Activated CD4-positive, CD25-positive, alpha-beta regulatory T cell (primary cell): ENCODE results near the gene MBLAC1.

Experiments used
- DNase-seq, 4 experiments: peaks; one replicate each; lab custom pipeline; 2025; lab: John Stamatoyannopoulos, UW

Gene MBLAC1

DNA sequence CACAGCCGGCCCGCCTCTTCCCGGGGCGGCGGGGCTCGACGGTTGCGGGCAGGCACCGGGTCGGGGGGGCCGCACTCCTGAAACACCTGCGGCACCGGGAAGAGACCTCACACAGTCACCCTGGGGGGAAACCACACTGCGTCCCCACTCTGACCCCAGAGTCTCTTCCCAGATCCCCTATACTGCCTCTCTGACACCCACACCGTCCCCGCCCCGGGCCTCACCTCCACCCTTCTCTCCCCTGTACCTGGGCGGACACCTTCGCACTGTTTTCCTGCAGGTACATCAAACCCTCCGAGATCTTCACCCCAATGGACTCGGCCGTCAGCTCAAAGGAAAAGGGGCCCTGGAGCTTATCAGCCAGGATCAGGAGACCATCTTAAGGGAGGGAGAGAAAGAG lies 45.1 kb downstream of the MBLAC1 start:
- DNase-seq = no peak

DNA sequence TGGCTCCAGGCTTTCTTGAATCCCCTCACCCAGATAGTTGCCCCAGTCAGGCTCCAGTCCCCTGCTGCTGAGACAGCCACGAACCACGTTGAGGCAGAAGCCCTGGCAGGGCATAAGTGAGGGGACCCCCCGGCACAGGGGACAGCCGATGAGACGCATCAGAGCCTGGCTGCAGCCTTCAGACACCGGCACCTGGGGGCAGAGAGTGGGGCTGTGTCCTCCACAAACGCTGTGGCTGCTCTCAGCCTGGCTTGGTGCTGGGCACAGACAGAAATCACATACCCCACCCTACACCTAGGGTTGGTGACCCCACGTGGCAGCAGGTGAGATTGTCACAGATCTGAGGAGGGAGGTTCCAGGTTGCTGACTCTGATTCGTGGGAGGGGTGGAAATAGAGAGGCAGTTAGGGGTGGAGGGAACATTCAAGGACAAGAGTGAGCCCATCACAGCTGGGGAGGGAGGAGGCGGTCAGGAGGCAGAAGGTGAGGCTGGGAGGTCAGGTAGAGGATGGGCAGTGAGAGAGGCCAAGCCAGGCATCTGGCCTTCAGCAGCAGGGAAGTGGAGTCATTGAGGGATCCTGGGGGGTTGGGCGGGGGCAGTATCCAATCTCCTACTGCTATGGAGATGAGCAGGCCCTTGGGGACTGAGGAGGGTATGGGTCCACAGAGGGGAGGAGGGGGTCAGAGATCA lies 47.2 kb downstream of the MBLAC1 start:
- DNase-seq = no peak

DNA sequence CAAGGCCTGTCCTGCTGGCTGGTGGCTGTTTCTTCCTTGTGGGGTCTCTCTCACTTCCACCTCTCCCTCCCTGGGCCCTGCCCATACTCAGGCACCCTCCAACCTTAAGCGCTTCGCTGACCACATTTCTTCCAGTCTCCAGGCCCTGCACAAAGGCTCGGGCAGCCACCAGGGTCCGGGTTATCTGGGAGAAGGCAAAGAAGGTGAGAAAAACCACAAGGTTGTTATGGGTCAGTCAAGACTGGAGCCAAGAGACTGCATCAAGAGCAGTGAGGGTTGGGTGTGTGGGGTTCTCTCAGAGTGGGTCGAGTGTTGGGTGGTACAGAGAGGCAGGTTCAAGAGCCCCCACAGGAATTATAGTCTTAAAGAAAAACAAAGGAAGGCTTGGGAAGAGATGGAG lies 47.8 kb downstream of the MBLAC1 start:
- no peak for DNase-seq

DNA sequence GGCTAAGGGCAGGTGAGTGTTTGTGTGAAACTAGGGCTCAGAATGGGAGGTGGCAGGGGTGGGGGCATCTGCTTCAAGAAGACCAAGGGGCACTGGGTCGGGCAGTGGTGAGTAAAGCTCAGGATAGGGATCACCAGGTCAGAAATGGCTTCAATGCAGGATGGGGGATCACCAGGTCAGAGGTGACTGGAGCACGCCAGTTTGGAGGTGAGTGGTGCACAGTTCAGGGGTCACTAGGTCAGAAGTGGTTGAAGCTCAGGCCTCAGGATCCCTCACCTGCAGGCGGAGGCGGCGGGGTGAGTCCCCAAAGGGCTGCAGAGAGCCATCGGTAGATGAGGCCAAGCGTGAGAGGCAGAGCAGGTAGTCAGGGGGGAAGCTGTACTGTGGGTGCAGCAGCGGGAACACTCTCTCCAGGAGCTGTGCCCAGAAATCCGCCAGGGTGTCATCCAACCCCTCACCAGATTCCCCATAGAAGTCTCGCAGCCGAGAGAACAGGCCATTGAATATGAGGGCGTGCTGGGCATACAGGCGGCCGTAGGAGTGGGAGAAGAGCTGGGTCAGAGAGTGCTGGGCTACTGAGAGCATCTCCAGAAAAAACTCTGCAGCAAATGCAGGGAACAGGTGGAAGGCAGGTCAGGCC lies 48.6 kb downstream of the MBLAC1 start:
- no peak for DNase-seq

DNA sequence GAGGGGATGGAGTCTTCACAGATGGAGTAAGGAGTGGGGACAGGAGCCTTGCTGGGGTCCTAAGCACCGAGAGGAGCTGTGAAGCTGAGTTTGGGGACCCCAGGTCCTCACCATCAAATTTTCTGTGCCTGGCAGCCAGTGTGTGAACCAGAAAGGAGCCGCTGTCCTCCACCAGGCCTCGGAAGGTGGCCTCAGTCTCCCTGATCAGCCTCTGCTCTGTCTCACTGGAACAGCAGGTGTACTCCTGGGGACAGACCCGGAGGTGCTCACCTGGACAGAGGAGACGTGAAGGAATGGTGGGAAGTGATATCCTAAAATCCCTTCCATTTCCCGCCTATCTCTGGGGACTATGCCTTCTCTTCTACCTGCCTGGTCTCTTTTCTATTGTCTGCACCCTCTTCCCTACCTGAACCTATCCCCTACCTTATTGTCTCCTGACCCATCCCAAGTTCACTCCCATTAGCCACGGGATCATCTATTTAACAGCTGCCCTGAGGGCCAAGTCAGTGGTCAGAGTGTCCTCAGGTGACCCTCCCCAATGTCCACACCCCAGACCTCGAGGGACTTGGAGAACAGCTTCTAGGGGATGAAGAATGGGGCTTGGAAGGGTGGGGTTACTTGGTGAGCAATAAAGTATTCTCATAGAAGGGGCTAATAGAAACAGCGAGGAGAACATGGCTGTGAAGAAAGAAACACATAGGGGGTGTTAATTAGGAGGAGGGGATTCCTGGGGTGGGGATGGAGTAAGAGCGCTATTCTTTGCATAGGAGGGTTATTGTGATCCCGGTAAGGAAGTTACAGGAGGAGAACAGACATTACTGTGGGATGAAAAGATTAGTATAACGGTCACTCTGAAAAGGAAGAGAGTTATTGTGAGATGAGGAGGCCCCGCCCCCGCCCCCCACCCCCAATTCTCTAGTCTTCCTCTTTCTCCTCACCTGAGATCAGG lies 49.6 kb downstream of the MBLAC1 start:
- no peak for DNase-seq

DNA sequence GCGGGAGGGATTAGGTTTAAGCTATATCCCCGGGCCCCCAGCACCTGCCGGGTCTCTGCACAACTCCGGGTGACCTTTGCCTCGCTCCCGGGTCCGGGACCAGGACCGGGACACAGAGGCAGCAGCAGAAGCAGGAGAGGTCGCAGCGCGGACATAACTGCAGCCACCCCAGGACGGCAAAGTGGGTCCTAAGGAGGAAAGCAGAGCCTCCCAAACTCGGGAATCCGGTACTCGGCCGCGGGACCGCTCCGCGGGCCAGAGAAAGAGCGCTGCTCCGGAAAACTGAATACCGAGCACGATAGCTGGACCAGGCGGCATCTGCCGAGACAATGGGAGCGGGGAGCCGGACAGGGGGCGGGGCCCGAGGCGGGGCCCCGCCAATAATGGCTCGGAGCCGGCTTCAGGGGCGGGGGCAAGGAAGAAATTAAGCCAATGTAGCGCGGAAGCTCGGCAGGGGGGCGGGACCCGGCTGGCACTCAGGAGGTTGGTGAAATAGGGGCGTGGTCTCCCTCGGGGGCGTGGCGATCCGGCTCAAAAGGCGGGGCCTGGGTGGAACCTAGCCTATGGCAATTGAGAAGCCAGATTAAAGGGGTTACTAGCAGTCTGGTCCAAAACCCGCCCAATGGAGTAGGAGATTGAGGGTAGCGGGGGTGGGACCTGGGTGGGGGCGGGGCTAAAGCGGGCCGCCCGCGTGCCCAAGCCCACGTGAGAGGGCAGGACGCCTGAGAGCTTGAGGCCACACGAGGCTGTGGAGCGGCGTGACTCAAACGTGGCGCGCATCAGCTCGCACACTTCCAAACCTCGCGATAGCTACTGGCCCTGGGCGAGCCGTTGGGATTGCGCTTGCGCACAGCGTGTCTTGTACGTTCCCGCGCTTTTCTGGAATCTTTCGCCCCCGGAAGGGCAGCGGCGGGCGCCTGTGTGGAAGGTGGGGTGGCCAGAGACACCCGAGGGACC lies 50.6 kb downstream of the MBLAC1 start, which contains the start of the genes GPC2 and STAG3:
TSS of gene GPC2 (minus strand) at position 337 of the 957 bp plus-strand sequence. CDS start at position 155, 182 bp downstream.
TSS of gene STAG3 (plus strand) at position 874 of the 957 bp plus-strand sequence. CDS start 2,639 bp downstream, outside the sequence.
- DNase-seq = peak; percentile 89 to 97 (median 94)
